ENCODE results near the gene FAM3D.

Gene FAM3D

GRCh38 chr3:58630710-58631092 lies 35.9 kb downstream of the FAM3D start:
- Histone ChIP-seq H3K9me3 (ENCODE audit: insufficient read depth, low read length) (no peaks in the 10 kb centered on the region), H3K36me3 (replicated peaks; ENCODE audit: low read depth, low read length) (no peaks in the 10 kb centered on the region), H3K79me2 (ENCODE audit: low read length) (no peaks in the 10 kb centered on the region), H2AFZ (ENCODE audit: low read depth, low read length) (no peak overlapping the region), H3K4me1 (ENCODE audit: low read length) (peaks cover 6% of the 10 kb centered on the region; the same call in 1 of the 2 replicates), H3K4me3 (ENCODE audit: low read length) (no peak overlapping the region), H3K27me3 (ENCODE audit: low read depth, low read length) (peaks cover 23% of the 10 kb centered on the region), H3K27ac (ENCODE audit: low read length) (no peak overlapping the region), H4K20me1 (ENCODE audit: insufficient read depth, low read length) (no peaks in the 10 kb centered on the region), H3K4me2 (ENCODE audit: low read length) (no peak overlapping the region), H3K9ac (ENCODE audit: low read length) (no peak overlapping the region)
- TF ChIP-seq CTCF (IDR thresholded peaks at IDR 0.05; ENCODE audit: low read depth, low read length) (no peak), EZH2phosphoT487 (IDR thresholded peaks at IDR 0.05; ENCODE audit: low read depth) (no peak)

- Histone ChIP-seq H3K4me2 (ENCODE audit: low read length) (peak overlapping the region; percentile 59), H3K9ac (ENCODE audit: low read length) (no peak overlapping the region), H3K27me3 (ENCODE audit: low read depth, low read length) (peaks cover 18% of the 10 kb centered on the region), H3K9me3 (ENCODE audit: insufficient read depth, low read length) (no peaks in the 10 kb centered on the region), H2AFZ (ENCODE audit: low read depth, low read length) (no peak overlapping the region), H3K4me1 (ENCODE audit: low read length) (peaks cover 6% of the 10 kb centered on the region; the same call in 1 of the 2 replicates), H3K4me3 (ENCODE audit: low read length) (peak overlapping the region; percentile 29), H3K27ac (ENCODE audit: low read length) (no peak overlapping the region), H3K36me3 (replicated peaks; ENCODE audit: low read depth, low read length) (no peaks in the 10 kb centered on the region), H3K79me2 (ENCODE audit: low read length) (no peaks in the 10 kb centered on the region), H4K20me1 (ENCODE audit: insufficient read depth, low read length) (no peaks in the 10 kb centered on the region)
- TF ChIP-seq CTCF (IDR thresholded peaks at IDR 0.05; ENCODE audit: low read depth, low read length) (peak; percentile 90), EZH2phosphoT487 (IDR thresholded peaks at IDR 0.05; ENCODE audit: low read depth) (no peak)
Observed at GRCh38 chr3:58630076-58630709, 36.4 kb downstream of the FAM3D start.

GRCh38 chr3:58629629-58630028 lies 36.9 kb downstream of the FAM3D start:
- peaks cover 17% of the 10 kb centered on the region; the same call in 1 of the 2 replicates for H3K27me3 ChIP-seq (ENCODE audit: low read depth, low read length)
- no peaks in the 10 kb centered on the region for H4K20me1 ChIP-seq (ENCODE audit: insufficient read depth, low read length)
- no peaks in the 10 kb centered on the region for H3K9me3 ChIP-seq (ENCODE audit: insufficient read depth, low read length)
- H3K27ac ChIP-seq (ENCODE audit: low read length) = no peak overlapping the region
- H3K9ac ChIP-seq (ENCODE audit: low read length) = no peak overlapping the region
- H2AFZ ChIP-seq (ENCODE audit: low read depth, low read length) = no peak overlapping the region
- H3K4me1 ChIP-seq (ENCODE audit: low read length) = peaks cover 6% of the 10 kb centered on the region; the same call in 1 of the 2 replicates
- peak overlapping the region; percentile 29 for H3K4me3 ChIP-seq (ENCODE audit: low read length)
- H3K79me2 ChIP-seq (ENCODE audit: low read length) = no peaks in the 10 kb centered on the region
- TF ChIP-seq CTCF (IDR thresholded peaks at IDR 0.05; ENCODE audit: low read depth, low read length) (no peak), EZH2phosphoT487 (IDR thresholded peaks at IDR 0.05; ENCODE audit: low read depth) (no peak)
- peak overlapping the region; percentile 59 for H3K4me2 ChIP-seq (ENCODE audit: low read length)
- no peaks in the 10 kb centered on the region for H3K36me3 ChIP-seq (replicated peaks; ENCODE audit: low read depth, low read length)

GRCh38 chr3:58628823-58629562 lies 37.6 kb downstream of the FAM3D start:
- Histone ChIP-seq H2AFZ (ENCODE audit: low read depth, low read length) (no peak overlapping the region), H3K4me3 (ENCODE audit: low read length) (no peak overlapping the region), H4K20me1 (ENCODE audit: insufficient read depth, low read length) (no peaks in the 10 kb centered on the region), H3K4me2 (ENCODE audit: low read length) (no peak overlapping the region), H3K27me3 (ENCODE audit: low read depth, low read length) (peaks cover 14% of the 10 kb centered on the region; the same call in 1 of the 2 replicates), H3K9ac (ENCODE audit: low read length) (no peak overlapping the region), H3K27ac (ENCODE audit: low read length) (no peak overlapping the region), H3K4me1 (ENCODE audit: low read length) (peaks cover 6% of the 10 kb centered on the region; the same call in 1 of the 2 replicates), H3K36me3 (replicated peaks; ENCODE audit: low read depth, low read length) (no peaks in the 10 kb centered on the region), H3K79me2 (ENCODE audit: low read length) (no peaks in the 10 kb centered on the region), H3K9me3 (ENCODE audit: insufficient read depth, low read length) (no peaks in the 10 kb centered on the region)
- TF ChIP-seq CTCF (IDR thresholded peaks at IDR 0.05; ENCODE audit: low read depth, low read length) (no peak), EZH2phosphoT487 (IDR thresholded peaks at IDR 0.05; ENCODE audit: low read depth) (no peak)

Data from OCI-LY3 (cell line).